NCI-H510A (cell line): ENCODE measurements around the gene TUBB6.

Source experiments
- DNase-seq: peaks from one replicate; lab custom pipeline; 2025; lab: John Stamatoyannopoulos, UW

Gene TUBB6

DNA sequence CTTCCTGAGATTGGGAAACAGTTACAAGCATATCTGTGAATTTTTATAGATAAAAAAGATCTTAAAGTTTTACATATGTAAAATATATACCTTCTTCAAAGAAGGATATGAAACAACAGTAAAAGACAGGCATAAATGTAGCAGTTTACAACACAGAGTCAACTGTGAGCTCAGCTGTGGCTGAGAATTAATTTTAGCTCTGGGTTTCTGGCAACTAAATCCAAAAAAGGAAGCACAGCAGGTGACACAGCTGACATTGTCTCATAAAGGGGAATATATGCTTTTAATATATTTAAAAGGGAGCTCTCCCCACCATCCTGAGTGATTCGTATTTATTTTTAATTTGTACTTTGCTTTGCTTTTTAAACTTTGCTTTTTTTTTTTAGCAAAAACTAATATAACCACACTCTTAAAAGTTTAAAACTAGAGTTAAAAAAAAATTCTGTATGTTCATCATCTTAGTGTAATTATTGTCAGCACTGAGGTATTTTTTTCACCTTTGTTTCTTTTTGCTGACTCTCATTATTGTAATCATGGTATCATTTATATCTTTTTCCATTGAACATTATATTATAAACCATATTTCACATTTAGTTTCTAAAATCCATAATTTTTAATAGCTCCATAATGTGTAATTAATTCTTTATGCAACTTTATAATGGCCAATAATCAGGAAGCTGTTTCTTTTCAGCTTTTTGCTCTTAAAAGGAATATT is 6.7 kb downstream of the TUBB6 start:
- no peak for DNase-seq

DNA sequence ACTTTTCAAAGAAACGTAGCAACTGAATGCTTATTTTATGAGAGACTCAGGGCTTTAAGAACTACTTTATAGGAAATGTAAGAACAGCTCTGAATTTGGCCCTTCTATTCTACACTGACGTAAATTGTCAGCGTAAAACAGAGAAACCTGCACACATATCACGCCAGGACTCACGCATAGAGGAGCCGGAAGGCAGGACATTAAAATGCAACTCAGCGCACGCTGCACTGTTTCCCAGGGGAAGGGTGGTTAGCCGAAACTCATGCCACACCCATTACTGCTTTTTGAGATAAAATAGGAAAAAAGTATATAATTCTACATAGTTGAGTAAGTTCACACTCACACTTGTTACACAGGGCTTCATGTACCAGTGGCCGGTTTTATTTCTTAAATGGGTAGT is 7.4 kb downstream of the TUBB6 start:
- DNase-seq: no peak

DNA sequence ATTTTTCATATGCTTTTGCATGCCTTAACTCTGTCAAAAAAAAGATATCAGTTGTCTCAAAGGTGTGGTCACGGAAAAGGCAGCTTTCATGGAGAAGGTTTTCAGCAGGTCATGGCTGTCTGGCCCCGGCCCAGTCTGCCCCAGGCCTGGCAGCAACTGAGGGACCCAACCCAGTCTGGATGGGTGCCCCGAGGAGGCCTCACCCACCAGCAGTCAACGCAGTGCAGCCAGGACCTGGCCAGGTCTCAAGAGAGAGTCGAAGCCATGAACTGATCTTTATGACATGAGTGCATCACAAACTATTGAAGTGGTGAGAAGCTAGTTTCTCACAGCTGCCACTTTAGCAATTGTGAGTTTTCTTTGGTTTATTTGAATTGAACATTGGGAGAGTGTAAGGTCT is 7.9 kb downstream of the TUBB6 start:
- DNase-seq: no peak

DNA sequence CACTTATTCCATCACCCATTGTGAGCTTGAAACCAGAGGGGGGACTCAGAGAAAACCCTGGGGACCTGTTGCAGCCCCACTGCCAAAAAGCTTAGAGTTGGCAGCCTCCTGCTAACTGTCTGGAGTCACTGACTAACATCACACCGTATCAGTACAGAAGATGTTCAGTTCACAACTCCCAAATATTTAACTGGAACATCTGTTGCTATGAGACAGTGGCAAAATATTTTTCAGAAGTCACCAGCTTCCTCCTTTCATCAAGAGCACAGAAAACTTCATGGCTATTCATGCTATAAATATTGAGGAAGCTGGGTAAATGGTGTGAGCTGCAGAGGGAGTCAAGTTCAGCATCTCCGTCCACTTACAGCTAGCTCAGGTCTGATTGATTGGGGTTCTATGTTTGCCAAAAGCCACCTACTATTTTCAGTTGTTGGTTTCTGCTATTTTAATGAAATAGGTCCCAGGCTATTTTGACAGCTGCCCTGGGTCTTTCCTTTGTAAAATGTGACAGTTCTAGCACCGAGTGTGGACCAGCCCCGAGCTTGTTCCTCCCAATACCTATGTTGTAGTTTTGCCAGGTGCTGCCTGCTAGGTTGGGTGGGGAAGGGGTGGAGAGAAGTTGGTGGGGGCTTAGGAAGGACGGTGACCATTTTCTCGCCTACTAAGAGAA is 9.8 kb downstream of the TUBB6 start:
- DNase-seq: no peak

DNA sequence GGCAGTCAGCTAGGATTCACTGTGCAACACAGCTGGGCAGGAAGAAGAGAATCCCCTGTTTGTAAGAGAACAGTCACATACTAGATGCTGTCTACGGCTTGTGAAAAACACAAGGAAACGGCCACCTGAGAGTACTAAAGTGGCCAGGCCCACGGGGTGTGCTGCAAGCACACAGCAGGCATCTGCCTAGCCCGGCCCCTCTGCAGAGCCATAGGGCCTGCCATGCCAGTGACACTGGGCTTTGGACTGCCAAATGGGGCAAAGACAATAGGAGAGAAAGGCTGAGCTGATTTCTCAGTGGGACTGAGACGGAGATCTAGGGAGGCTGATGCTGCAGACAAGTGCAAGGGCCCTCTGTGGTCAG is 10.3 kb downstream of the TUBB6 start:
- no peak for DNase-seq

DNA sequence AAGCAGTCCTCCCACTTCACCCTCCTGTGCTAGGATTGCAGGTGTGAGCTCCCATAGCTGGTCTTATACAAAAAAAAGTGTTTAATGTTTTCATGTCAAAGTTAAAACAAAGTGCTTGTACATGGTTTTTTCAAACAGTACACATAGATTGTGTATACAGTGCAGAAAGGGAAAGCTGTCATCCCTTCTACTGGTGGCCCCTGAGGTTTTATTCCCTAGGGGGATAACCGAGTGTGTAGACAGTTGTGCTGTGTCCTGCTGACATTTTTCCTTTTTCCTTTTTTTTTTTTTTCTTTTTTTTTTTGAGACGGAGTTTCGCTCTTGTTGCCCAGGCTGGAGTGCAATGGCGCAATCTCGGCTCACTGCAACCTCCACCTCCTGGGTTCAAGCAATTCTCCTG is 10.8 kb downstream of the TUBB6 start:
- no peak for DNase-seq

DNA sequence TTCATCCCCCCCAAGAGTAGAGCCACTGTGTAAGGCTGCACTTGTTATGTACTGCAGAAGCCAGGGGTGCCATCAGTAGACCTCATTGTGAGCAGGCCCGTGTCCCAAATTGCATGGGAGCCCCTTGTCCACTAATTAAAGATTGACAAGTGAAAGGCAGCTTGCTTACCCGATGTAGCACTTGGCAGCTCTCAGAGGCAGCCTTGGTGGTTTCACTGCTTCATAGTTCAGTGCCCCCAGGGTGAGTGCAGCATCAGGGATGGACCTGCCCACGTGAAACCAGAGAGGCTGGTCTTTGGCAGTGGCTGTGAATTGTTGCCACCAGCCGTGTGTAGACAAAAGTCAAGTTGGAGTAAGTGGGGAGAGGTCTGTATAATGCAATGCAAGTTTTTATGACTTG is 13.3 kb downstream of the TUBB6 start:
- DNase-seq: no peak

DNA sequence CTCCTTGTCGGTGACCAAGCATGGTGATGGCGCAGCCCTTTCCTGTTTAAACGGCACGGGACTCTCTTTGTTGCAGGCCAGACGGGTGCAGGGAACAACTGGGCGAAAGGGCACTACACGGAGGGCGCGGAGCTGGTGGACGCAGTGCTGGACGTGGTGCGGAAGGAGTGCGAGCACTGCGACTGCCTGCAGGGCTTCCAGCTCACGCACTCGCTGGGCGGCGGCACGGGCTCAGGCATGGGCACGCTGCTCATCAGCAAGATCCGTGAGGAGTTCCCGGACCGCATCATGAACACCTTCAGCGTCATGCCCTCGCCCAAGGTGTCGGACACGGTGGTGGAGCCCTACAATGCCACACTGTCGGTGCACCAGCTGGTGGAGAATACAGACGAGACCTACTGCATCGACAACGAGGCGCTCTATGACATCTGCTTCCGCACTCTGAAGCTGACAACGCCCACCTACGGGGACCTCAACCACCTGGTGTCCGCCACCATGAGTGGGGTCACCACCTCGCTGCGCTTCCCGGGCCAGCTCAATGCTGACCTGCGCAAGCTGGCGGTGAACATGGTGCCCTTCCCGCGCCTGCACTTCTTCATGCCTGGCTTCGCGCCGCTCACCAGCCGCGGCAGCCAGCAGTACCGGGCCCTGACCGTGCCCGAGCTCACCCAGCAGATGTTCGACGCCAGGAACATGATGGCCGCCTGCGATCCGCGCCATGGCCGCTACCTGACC is 17.1 kb downstream of the TUBB6 start:
- DNase-seq: no peak

DNA sequence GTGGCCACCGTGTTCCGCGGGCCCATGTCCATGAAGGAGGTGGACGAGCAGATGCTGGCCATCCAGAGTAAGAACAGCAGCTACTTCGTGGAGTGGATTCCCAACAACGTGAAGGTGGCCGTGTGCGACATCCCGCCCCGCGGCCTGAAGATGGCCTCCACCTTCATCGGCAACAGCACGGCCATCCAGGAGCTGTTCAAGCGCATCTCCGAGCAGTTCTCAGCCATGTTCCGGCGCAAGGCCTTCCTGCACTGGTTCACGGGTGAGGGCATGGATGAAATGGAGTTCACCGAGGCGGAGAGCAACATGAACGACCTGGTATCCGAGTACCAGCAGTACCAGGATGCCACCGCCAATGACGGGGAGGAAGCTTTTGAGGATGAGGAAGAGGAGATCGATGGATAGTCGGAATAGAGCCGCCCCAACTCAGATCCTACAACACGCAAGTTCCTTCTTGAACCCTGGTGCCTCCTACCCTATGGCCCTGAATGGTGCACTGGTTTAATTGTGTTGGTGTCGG is 17.7 kb downstream of the TUBB6 start:
- no peak for DNase-seq

DNA sequence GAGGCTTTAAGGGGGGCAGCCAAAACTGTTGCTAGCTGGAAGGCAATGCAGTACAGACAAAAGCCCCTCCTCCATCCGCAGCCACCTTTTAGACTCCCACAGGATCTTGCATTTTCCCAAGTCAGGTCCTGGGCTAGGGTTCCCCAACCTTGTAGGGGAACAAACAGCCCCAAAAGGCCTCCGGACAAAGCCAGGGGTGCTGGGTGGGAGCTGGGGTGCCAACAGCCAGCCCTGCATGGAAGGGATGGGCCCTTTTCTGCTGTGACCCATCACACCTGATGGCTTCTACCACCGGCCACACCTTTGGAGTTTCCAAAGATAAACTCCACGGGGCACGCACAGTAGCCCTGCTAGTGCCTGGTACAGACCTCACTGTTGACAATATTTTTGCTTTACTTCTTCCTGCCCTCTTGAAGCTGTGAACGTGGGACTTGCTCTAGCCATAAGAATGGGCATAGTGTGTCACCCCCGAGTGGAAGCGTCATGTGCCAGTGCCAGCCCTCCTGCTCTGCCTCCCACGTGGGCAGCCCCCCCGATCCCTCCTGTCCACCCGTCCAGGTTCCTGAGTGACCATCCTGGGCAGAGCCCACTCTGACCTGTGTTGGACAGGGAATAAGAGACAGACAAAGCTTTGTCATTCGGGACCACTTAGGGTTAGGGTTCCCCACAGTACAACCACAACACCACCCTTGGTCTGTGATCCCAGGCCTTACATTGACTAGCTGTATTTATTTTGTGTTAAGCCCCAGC is 18.8 kb downstream of the TUBB6 start:
- no peak for DNase-seq

DNA sequence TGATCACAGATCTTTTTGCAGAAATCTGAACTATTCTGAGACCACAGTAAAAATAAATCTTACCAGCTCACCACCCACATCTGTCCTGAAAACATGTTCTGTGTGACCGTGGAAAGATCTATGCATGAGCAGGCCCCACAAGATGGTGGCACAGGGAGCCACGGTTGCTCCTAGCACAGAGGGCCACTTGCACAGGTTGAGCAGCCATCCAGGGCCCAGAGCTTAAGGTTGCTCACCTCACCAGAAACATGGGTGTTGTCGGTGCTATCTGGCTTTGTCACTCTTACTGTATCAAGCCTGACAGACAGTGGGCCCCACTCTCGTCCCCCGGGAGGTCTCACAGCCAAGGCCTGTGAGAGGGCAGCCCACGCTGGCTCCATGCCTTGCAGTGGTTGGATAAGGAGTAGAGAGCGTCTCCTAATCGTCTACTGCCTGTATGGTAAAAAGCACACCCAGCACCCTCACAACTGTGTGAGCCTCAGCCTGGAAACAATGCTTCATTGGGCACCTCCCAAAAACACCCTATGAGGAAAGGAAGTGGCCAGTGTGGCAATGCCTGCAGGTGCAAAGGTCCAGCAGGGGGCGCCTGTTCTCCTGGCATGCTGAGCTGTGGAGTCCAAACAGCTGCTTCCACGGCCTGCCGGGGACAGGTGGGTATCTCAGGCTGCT is 19.6 kb downstream of the TUBB6 start:
- DNase-seq: peak; percentile 25

DNA sequence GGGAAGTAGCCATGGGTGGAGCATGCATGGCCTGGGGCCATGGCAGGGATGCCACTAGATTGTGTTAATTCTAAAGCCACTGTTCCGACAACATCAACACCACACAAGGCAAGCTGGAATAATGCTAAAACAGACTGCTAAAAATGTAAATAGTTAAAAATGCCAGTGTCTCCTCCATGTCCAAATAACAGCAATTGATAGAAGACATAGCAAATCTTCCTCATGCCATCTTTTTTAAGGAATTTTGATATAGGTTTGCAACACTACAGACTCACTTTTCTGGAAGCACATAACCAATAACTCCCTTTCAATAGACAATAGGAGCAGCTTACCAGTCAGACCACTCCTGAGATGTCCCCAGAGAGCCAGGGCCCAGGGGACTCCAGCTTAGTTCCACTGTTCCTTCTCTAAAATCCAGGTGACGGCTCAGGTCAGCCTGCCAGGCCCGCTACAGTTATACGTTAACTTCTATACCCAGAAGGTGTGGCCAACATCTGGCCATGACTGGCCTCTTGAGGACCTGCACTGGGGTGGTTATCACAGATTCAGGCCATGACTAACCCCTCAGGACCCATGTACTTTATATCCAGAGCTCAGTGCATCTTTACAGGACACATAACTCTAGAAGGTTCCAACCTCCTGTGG is 20.3 kb downstream of the TUBB6 start:
- no peak for DNase-seq

DNA sequence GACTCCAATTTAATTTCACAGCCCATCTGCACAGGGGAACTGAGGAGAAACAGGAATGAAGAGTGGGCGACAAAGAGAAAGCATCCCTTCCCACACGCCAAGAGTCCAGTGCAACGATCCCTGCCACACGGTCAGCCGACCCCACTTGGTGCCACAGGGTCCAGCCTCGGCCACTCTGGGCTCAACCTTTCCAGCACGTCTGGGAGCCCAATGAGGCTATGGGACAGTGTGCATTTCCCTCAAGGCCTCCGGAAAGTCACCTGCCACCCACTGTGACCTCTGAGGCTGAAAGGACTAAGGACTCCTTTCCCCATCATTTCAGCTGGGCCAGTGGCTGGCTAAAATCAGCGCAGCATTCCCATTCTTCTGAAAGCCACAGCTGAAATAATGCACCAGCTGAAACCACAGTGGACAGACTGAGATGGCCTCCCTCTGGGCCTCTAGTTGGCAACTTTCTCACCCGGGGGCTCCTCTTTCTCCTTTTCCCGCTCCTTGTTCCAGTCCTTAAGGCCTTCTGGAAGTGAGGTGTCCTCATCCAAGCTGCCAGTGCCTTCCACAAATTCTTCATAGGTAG is 21.2 kb downstream of the TUBB6 start:
- DNase-seq: no peak

DNA sequence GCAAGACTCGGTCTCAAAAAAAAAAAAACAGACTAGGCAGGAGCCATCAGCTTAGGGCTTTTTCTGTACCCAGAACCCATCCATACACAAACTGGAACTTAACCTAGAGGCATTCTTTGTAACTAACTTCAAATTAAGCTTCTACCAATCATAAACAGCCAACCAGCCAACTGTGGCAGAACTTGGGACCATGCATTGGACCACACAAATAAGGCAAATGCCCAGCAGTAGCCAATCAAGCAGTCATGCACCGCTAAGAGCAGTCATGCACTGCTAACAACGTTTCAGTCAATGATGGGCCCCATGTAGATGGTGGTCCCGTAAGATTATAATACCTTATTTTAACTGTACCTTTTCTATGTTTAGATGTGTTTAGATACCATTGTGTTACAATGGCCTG is 22.7 kb downstream of the TUBB6 start:
- no peak for DNase-seq

DNA sequence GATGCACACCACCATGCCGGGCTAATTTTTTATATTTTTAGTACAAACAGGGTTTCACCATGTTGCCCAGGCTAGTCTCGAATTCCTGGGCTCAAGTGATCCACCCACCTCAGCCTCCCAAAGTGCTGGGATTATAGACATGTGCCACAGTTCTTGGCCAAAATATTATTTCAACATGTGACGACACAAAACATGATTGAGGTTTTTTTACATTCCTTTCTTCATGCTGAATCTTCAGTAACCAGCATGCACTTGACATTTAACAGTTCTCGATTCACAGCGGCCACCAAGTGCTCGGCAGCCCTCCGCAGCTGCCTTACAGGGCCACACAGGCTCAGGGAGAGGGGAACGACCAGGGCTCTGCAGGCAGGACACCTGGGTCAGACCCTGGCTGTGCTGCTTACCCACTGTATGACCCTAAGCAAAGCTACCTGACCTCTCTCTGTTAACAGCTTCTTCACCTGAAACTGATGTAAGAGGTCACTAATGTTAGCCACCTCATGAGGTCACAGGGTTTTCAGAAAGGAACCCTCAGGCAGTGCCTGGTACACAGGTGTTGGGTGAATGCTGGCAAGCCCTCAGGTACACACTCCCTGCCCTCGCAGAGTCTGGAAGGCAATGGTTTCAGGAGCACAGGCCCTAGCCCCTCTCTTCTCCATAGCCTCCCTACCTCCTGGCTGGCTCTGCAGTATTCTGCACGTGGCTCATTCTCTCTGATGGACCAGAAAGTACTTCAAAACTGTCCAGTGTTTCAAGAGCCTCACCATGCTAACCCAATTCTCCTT is 25.7 kb downstream of the TUBB6 start:
- DNase-seq: no peak

DNA sequence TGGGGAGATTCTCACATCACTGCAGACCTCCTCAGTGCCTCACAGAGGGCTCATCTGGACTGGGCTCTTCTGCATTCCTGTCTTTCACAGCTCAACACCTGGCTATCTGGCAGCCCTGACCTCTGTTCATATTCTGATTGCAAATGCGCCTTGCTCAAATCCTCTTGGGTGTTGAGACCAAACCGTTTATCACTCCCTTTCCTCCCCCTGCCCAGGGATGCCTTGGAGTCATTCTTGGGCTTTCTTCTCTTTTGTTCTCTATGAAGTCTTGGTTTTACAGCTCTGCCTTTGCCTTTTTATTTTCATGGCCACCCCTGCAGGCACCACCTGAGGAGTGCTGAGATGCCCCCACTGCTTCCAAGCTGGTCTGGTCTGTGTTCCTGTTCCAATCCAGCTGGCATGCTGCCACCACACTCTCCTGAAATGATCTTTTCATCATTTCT is 26.3 kb downstream of the TUBB6 start:
- DNase-seq: no peak

DNA sequence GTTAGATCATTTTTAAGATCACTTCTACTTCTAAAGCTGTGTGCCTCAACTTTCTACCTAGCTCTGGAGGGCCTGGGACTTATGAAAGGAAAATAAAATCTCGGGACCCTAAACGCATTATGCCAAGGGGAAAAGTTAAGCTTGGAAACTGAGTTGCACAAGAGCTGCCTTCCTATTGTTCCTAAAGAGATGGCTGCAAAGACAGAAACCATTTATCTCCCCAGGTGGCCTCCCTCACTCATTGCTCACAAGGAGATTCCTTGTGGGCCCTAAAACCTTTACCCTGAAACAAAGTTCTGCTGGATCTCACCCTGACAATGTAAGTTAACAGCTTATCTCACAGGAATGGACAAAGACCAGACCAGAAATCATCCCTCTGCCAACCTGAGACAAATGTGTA is 26.8 kb downstream of the TUBB6 start:
- DNase-seq: no peak

DNA sequence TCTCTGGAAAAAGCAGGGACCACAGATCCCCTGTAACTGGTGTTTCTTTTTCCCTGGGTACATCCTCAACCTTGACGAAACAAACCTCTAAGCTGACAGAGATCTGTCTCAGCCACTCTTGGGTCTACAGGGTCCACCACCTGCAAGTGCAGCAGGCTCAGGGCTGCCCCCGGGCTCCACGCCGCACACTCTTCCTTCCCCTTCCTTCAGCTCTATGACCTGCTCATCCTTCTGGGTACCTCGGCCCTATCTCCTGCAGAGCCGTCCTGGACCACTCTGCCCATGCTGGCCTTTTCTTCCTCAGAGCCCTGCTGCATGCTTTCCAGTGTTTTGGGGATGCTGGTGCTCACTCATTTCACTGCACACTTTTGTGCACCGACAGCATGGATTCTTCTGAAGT is 27.5 kb downstream of the TUBB6 start:
- DNase-seq: no peak

DNA sequence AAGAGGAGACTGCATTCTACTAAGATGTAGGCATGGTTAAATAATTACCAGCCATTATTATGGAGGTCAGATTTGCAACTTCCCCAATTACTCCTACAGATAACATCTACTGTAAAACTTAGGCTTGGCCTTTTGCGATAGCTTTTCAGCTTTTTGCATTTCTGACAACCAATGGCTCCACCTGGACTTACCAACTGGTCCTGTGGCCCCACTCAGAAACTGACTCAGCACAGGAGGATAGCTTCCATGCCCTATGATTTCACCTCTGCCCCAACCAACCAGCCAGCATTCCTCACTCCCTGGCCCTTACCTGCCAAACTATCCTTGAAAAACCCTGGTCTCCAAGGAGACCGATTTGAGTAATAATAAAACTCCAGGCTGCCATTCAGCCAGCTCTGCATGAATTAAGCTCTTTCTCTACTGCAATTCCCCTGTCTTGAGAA is 28.2 kb downstream of the TUBB6 start:
- no peak for DNase-seq

DNA sequence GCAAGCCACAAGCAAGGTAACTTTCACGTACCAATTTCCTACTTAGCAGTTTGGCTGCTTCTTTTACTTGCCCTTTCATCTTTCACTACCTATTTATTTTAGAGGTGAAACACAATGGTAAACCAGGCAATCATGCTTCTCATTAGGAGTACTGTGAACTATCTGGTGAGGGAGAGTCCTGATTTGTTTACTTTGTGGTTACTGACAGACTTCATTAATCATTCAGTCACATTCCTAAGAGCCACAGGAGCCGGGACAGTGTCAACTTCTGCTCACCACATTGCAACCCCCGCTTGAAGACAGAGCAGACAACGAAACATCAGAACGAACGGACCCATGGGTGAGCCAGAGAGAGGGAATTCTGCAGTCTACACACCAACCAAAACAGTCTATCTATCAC is 28.8 kb downstream of the TUBB6 start:
- no peak for DNase-seq
